ENCODE data around the gene FBXO33.

DNA sequence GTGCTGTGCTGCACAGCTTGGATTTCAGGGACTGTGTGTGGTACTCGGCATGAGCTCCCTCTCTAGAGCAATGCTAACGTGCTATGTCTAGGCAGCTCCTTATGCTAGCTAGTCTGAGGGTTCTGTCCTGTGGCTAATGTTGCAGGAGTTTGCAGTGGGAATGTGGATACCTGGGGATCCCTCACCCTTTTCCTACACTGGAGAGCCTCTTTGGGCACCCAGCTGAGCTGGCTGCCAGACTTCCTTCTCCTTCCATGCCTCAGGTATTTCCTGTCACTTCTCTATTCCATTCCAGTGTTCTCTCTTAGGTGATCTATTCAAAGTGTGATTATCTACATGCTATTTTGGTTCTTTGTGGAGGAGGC lies 64.9 kb downstream of the FBXO33 start:
- no peak for TF ChIP-seq EZH2 (IDR thresholded peaks at IDR 0.05; ENCODE audit: borderline replicate concordance, low read length)
- TF ChIP-seq, protein P1, sequence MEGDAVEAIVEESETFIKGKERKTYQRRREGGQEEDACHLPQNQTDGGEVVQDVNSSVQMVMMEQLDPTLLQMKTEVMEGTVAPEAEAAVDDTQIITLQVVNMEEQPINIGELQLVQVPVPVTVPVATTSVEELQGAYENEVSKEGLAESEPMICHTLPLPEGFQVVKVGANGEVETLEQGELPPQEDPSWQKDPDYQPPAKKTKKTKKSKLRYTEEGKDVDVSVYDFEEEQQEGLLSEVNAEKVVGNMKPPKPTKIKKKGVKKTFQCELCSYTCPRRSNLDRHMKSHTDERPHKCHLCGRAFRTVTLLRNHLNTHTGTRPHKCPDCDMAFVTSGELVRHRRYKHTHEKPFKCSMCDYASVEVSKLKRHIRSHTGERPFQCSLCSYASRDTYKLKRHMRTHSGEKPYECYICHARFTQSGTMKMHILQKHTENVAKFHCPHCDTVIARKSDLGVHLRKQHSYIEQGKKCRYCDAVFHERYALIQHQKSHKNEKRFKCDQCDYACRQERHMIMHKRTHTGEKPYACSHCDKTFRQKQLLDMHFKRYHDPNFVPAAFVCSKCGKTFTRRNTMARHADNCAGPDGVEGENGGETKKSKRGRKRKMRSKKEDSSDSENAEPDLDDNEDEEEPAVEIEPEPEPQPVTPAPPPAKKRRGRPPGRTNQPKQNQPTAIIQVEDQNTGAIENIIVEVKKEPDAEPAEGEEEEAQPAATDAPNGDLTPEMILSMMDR (IDR thresholded peaks at IDR 0.05; ENCODE audit: low read length): no peak

Data from OCI-LY1 (cell line).